SK-N-SH (cell line): ENCODE results near the gene WBP11. TPM values are rescaled to one million over a fixed set of nuclear protein-coding genes. Genes with fewer than 3 reads are reported as not detected.

Source experiments
- CTCF ChIA-PET: fragments of 300-600, 350-600 bp; formaldehyde crosslinking; extraction: SDS; loops from one replicate; lab custom pipeline; 2021; lab: Yijun Ruan, JAX
- POLR2A ChIA-PET: fragments of 350-600 bp; sonication (Branson Sonifier 250); formaldehyde crosslinking; extraction: SDS; loops from one replicate; lab custom pipeline; 2020; ENCODE audit warnings: antibody characterized with exemption, inconsistent platforms; lab: Yijun Ruan, JAX
- DNase-seq: peaks from one replicate; pipeline ENCODE4 v3.0.0; 2012
- H2AFZ ChIP-seq: fragments of 200-600 bp; sonication (generic); 2 replicates; pipeline ENCODE4 v1.8.1; 2016; ENCODE audit warnings: antibody characterized with exemption, mild to moderate bottlenecking, low read depth
- H3F3A ChIP-seq: fragments of 200-600 bp; sonication (generic); replicated peaks from 2 replicates; pipeline ENCODE3; 2016; ENCODE audit warnings: antibody characterized with exemption, mild to moderate bottlenecking; ENCODE audit not compliant: insufficient read depth
- H3K27ac ChIP-seq, 2 experiments: fragments of 200-500 bp in 1 of 2; fragments of 200-600 bp in 1 of 2; sonication (Bioruptor generic) in 1 of 2; sonication (generic), shearing (Covaris generic) in 1 of 2; 2 replicates each; pipeline versions ENCODE4 v1.5.1 to v1.6.1; 2014 to 2016; ENCODE audit warnings: low read depth in 2 of 2, inconsistent platforms in 1 of 2, low read length in 1 of 2, mild to moderate bottlenecking in 1 of 2, mixed read lengths in 1 of 2
- H3K27me3 ChIP-seq: fragments of 200-600 bp; sonication (generic), shearing (Covaris generic); 2 replicates; pipeline ENCODE4 v1.6.1; 2016; ENCODE audit warnings: mixed run types; ENCODE audit not compliant: insufficient read depth
- H3K36me3 ChIP-seq, 2 experiments: fragments of 200-500 bp in 1 of 2; fragments of 200-600 bp in 1 of 2; sonication (Bioruptor generic) in 1 of 2; sonication (generic) in 1 of 2; replicated peaks in 1 of 2; 2 replicates each; pipeline versions ENCODE3 to v1.5.1; 2014 to 2016; ENCODE audit warnings: low read length in 1 of 2, mild to moderate bottlenecking in 1 of 2; ENCODE audit not compliant: insufficient read depth in 2 of 2, control insufficient read depth in 1 of 2
- H3K4me1 ChIP-seq, 2 experiments: fragments of 200-500 bp in 1 of 2; fragments of 200-600 bp in 1 of 2; sonication (Bioruptor generic) in 1 of 2; sonication (generic), shearing (Covaris generic) in 1 of 2; 2 replicates each; pipeline versions ENCODE4 v1.5.1 to v1.6.1; 2014 to 2016; ENCODE audit warnings: low read depth in 1 of 2, low read length in 1 of 2, mixed run types in 1 of 2; ENCODE audit not compliant: insufficient read depth in 2 of 2, control insufficient read depth in 1 of 2
- H3K4me2 ChIP-seq: fragments of 200-600 bp; sonication (generic), shearing (Covaris generic); 2 replicates; pipeline ENCODE4 v1.6.1; 2017; ENCODE audit warnings: mixed run types
- H3K4me3 ChIP-seq, 2 experiments: fragments of 200-500 bp in 1 of 2; fragments of 200-600 bp in 1 of 2; sonication (Bioruptor generic) in 1 of 2; sonication (generic), shearing (Covaris generic) in 1 of 2; 2 replicates each; pipeline versions ENCODE4 v1.5.1 to v1.8.1; 2014 to 2016; ENCODE audit warnings: low read depth in 2 of 2, inconsistent platforms in 1 of 2, low read length in 1 of 2, mild to moderate bottlenecking in 1 of 2, mixed read lengths in 1 of 2, moderate library complexity in 1 of 2
- H3K79me2 ChIP-seq: fragments of 200-600 bp; sonication (generic); 2 replicates; pipeline ENCODE4 v1.8.1; 2017; ENCODE audit warnings: mild to moderate bottlenecking; ENCODE audit not compliant: insufficient read depth
- H3K9ac ChIP-seq: fragments of 200-600 bp; sonication (generic); 2 replicates; pipeline ENCODE4 v1.6.1; 2017; ENCODE audit warnings: mixed run types
- H3K9me2 ChIP-seq: fragments of 200-600 bp; sonication (generic); 2 replicates; pipeline ENCODE4 v1.6.1; 2017; ENCODE audit warnings: mixed run types
- H3K9me3 ChIP-seq: fragments of 200-600 bp; sonication (generic); 2 replicates; pipeline ENCODE4 v1.6.1; 2017; ENCODE audit warnings: mixed run types, mild to moderate bottlenecking, moderate library complexity
- H4K20me1 ChIP-seq: fragments of 200-600 bp; sonication (generic); 2 replicates; pipeline ENCODE4 v1.6.1; 2017; ENCODE audit warnings: mild to moderate bottlenecking, mixed run types; ENCODE audit not compliant: insufficient read depth
- CHD2 ChIP-seq: fragments of 150-350 bp; IDR thresholded peaks from 2 replicates; pipeline ENCODE4 v1.6.1; 2018; ENCODE audit warnings: low read length; ENCODE audit not compliant: partially characterized antibody
- CTCF ChIP-seq: fragments of 200-600 bp; sonication (generic); IDR thresholded peaks from 2 replicates; pipeline ENCODE4 v1.6.1; 2017; ENCODE audit warnings: antibody characterized with exemption, mild to moderate bottlenecking, moderate library complexity
- FOSL2 ChIP-seq: IDR thresholded peaks from 2 replicates; pipeline ENCODE4 v1.4.0; 2012; ENCODE audit warnings: low read depth, mild to moderate bottlenecking, moderate library complexity, borderline replicate concordance
- FOXJ3 ChIP-seq: sonication (generic); formaldehyde crosslinking; IDR thresholded peaks from 2 replicates; pipeline ENCODE4 v1.5.1; 2020; ENCODE audit warnings: mild to moderate bottlenecking, missing genetic modification reagents
- FOXM1 ChIP-seq: IDR thresholded peaks from 2 replicates; pipeline ENCODE4 v1.4.0; 2012; ENCODE audit warnings: low read depth, mild to moderate bottlenecking
- GATA2 ChIP-seq: sonication (generic); formaldehyde crosslinking; IDR thresholded peaks from 2 replicates; pipeline ENCODE4 v1.5.0; 2020; ENCODE audit warnings: mild to moderate bottlenecking, missing genetic modification reagents
- MXI1 ChIP-seq: IDR thresholded peaks from 2 replicates; pipeline ENCODE4 v1.6.1; 2012; ENCODE audit warnings: mild to moderate bottlenecking, low read depth, low read length, improper control_type of control experiment
- NFIC ChIP-seq: IDR thresholded peaks from 2 replicates; pipeline ENCODE4 v1.4.0; 2012; ENCODE audit warnings: borderline replicate concordance
- POLR2AphosphoS5 ChIP-seq: IDR thresholded peaks from 2 replicates; pipeline ENCODE4 v1.6.1; 2012; ENCODE audit warnings: low read depth, low read length
- RFX5 ChIP-seq: IDR thresholded peaks from 2 replicates; pipeline ENCODE4 v1.6.1; 2012; ENCODE audit warnings: mild to moderate bottlenecking, improper control_type of control experiment, low read length
- RXRA ChIP-seq: IDR thresholded peaks from 2 replicates; pipeline ENCODE4 v1.4.0; 2012; ENCODE audit warnings: low read depth, mild to moderate bottlenecking, borderline replicate concordance
- SIN3A ChIP-seq: IDR thresholded peaks from 2 replicates; pipeline ENCODE4 v1.6.1; 2012; ENCODE audit warnings: low read depth, mild to moderate bottlenecking, low read length, moderate library complexity, borderline replicate concordance
- SMC3 ChIP-seq: IDR thresholded peaks from 2 replicates; pipeline ENCODE4 v1.6.1; 2012; ENCODE audit warnings: low read depth, low read length, improper control_type of control experiment
- TEAD4 ChIP-seq: IDR thresholded peaks from 2 replicates; pipeline ENCODE4 v1.4.0; 2012; ENCODE audit warnings: mild to moderate bottlenecking, borderline replicate concordance; ENCODE audit not compliant: insufficient read depth
- USF2 ChIP-seq: fragments of 150-350 bp; IDR thresholded peaks from 2 replicates; pipeline ENCODE4 v1.6.1; 2017; ENCODE audit warnings: antibody characterized with exemption, low read length, low read depth, borderline replicate concordance
- ZBTB33 ChIP-seq: IDR thresholded peaks from 2 replicates; pipeline ENCODE4 v1.4.0; 2012; ENCODE audit warnings: low read depth, borderline replicate concordance
- WGBS: methylation state at CpG from one replicate; pipeline ENCODE4 v1.1.6; 2017; ENCODE audit warnings: low lambda C conversion rate; 5-methylcytosine and 5-hydroxymethylcytosine counted together
- polyA plus RNA-seq, 3 experiments: library from polyadenylated mRNA; depleted of rRNA; stranded (reverse); fragments of >200 nt; gene quantifications; 2 replicates each; pipeline ENCODE4 v1.2.3, GENCODE V29; 2012
- TF ChIP-seq, protein P1 (sequence below): IDR thresholded peaks from 2 replicates; pipeline ENCODE4 v1.4.0; 2012; ENCODE audit warnings: low read depth
- TF ChIP-seq, protein P2 (sequence below): IDR thresholded peaks from 2 replicates; pipeline ENCODE4 v1.4.0; 2012; ENCODE audit warnings: low read depth, borderline replicate concordance
- TF ChIP-seq, protein P3 (sequence below): IDR thresholded peaks from 2 replicates; pipeline ENCODE4; 2012

Gene WBP11
- polyA plus RNA-seq, 1 of the 3 experiments (the other 2 are of a cell fraction): 18.7 TPM

- TF ChIP-seq RXRA (0 out of 2 replicates have a peak, but pooled peaks have one; percentile 54), TEAD4 (no peak), FOSL2 (no peak), FOXJ3 (CRISPR knock-in tag) (no peak), USF2 (no peak)
- TF ChIP-seq, protein P1, sequence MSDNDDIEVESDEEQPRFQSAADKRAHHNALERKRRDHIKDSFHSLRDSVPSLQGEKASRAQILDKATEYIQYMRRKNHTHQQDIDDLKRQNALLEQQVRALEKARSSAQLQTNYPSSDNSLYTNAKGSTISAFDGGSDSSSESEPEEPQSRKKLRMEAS: peak; percentile 51; the same call in 1 of the 2 replicates
- TF ChIP-seq, protein P2, sequence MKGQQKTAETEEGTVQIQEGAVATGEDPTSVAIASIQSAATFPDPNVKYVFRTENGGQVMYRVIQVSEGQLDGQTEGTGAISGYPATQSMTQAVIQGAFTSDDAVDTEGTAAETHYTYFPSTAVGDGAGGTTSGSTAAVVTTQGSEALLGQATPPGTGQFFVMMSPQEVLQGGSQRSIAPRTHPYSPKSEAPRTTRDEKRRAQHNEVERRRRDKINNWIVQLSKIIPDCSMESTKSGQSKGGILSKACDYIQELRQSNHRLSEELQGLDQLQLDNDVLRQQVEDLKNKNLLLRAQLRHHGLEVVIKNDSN: no peak
- TF ChIP-seq, protein P3, sequence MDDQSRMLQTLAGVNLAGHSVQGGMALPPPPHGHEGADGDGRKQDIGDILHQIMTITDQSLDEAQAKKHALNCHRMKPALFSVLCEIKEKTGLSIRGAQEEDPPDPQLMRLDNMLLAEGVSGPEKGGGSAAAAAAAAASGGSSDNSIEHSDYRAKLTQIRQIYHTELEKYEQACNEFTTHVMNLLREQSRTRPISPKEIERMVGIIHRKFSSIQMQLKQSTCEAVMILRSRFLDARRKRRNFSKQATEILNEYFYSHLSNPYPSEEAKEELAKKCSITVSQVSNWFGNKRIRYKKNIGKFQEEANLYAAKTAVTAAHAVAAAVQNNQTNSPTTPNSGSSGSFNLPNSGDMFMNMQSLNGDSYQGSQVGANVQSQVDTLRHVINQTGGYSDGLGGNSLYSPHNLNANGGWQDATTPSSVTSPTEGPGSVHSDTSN: no peak; the same call in 1 of the 2 replicates
Measured at GRCh38 chr12:14770496-14771461, 32.5 kb downstream of the WBP11 start (continued).

- Histone ChIP-seq H3K9me3 (no peaks in the 10 kb centered on the region), H3K27ac (peak overlapping the region; percentile 81 to 96), H3K27me3 (no peaks in the 10 kb centered on the region), H4K20me1 (peaks cover 23% of the 10 kb centered on the region; the same call in 1 of the 2 replicates), H3K9ac (peak overlapping the region; percentile 92), H3K4me2 (peak overlapping the region; percentile 91), H3K36me3 (peaks cover 5 to 32% of the 10 kb centered on the region in 2 experiments), H2AFZ (peak overlapping the region; percentile 77; the same call in 1 of the 2 replicates), H3K4me3 (peak overlapping the region; percentile 73 to 93), H3K9me2 (no peaks in the 10 kb centered on the region), H3F3A (peaks cover 21% of the 10 kb centered on the region), H3K79me2 (peaks cover 67% of the 10 kb centered on the region), H3K4me1 (peaks cover 11 to 12% of the 10 kb centered on the region in 2 experiments; a peak in 3 of 4 replicates)
- ChIA-PET CTCF (interaction anchor here (0.6 to 2.6 kb wide), 25 partner anchors 9 to 820 kb away, joined by 3 to 18 read pairs (median 4); partner anchors contain the start of genes C12orf60 and WBP11), POLR2A (interaction anchor here (2.9 kb wide), 1 partner anchor 34 kb away, joined by 30 read pairs; the partner anchor contains the start of genes C12orf60 and WBP11)
- DNase-seq: peak; percentile 83
- WGBS: under 1% methylated on average over 20 of the region's 38 CpGs
- TF ChIP-seq NFIC (peak; percentile 12; the same call in 1 of the 2 replicates), FOXM1 (no peak), ZBTB33 (peak; percentile 40; the same call in 1 of the 2 replicates), CHD2 (peak; percentile 71), CTCF (peak; percentile 74), FOXJ3 (CRISPR knock-in tag) (0 out of 2 replicates have a peak, but pooled peaks have one; percentile 14), FOSL2 (0 out of 2 replicates have a peak, but pooled peaks have one; percentile 2), GATA2 (CRISPR knock-in tag) (peak; percentile 38; the same call in 1 of the 2 replicates), MXI1 (peak; percentile 64), RFX5 (no peak), SIN3A (no peak; the same call in 1 of the 2 replicates), POLR2AphosphoS5 (peak; percentile 16; the same call in 1 of the 2 replicates), SMC3 (peak; percentile 36; the same call in 1 of the 2 replicates)
- TF ChIP-seq, protein P1: peak; percentile 49; the same call in 1 of the 2 replicates
Measured at GRCh38 chr12:14769969-14770495, 33.2 kb downstream of the WBP11 start.
